Measurements from ENCODE around the gene MTUS2. TPM values are rescaled to one million over a fixed set of nuclear protein-coding genes. Genes with fewer than 3 reads are reported as not detected.

MTUS2 gene
- total RNA-seq, 1 experiment from 2014 or later = 0.35 TPM

GRCh38 chr13:29522044-29522685, 702.0 kb downstream of the MTUS2 start:
- Histone ChIP-seq H2AK5ac (ENCODE audit: insufficient read length, low read length) (no peak overlapping the region), H3K4me1 (ENCODE audit: insufficient read depth, low read length) (no peaks in the 10 kb centered on the region), H4K20me1 (ENCODE audit: control insufficient read depth, insufficient read depth, insufficient read length) (peaks cover 3% of the 10 kb centered on the region), H3K27ac (ENCODE audit: insufficient read length, low read depth, low read length) (no peak overlapping the region), H3K9ac (ENCODE audit: extremely low read depth, insufficient read length, low read length) (no peak overlapping the region), H3K23me2 (ENCODE audit: insufficient read length, low read depth, low read length, poor library complexity, severe bottlenecking) (no peaks in the 10 kb centered on the region), H3K14ac (ENCODE audit: insufficient read depth, low read length) (no peak overlapping the region), H4K5ac (ENCODE audit: insufficient read length, low read depth, low read length) (no peak overlapping the region), H2BK15ac (ENCODE audit: low read depth, low read length) (no peak overlapping the region), H3K18ac (ENCODE audit: insufficient read length, low read depth, low read length) (no peak overlapping the region), H3K4me2 (ENCODE audit: insufficient read depth, insufficient read length, low read length) (no peak overlapping the region), H3K9me3 (ENCODE audit: control insufficient read depth, low read depth, low read length) (no peaks in the 10 kb centered on the region), H2BK5ac (ENCODE audit: insufficient read length, low read length) (no peak overlapping the region), H3K27me3 (ENCODE audit: insufficient read depth, low read length) (no peaks in the 10 kb centered on the region), H3K79me2 (ENCODE audit: insufficient read depth, low read length) (no peaks in the 10 kb centered on the region), H3T11ph (ENCODE audit: low read length) (no peak overlapping the region), H2BK20ac (ENCODE audit: low read depth, low read length, poor library complexity, severe bottlenecking) (no peak overlapping the region), H4K8ac (replicated peaks; ENCODE audit: insufficient read length, low read depth, low read length) (no peak overlapping the region), H3K56ac (ENCODE audit: insufficient read length, low read depth, low read length) (no peak overlapping the region), H3K79me1 (ENCODE audit: insufficient read depth, low read depth, low read length, poor library complexity, severe bottlenecking) (peaks cover 4% of the 10 kb centered on the region), H2AFZ (ENCODE audit: low read length) (no peak overlapping the region), H4K91ac (ENCODE audit: insufficient read length, low read depth, low read length) (no peak overlapping the region), H2BK12ac (ENCODE audit: insufficient read length, low read depth, low read length) (no peak overlapping the region), H2BK120ac (ENCODE audit: low read depth, low read length, poor library complexity, severe bottlenecking) (no peak overlapping the region), H3K4ac (ENCODE audit: low read depth, low read length) (no peak overlapping the region), H3K23ac (ENCODE audit: insufficient read length, low read depth, low read length) (no peak overlapping the region)
- H3K4me3 Mint-ChIP-seq = no peak overlapping the region
- H3K27ac Mint-ChIP-seq = no peak overlapping the region
- H3K36me3 Mint-ChIP-seq (ENCODE audit: insufficient read depth in 1 of 3, low read depth in 3 of 3) = peaks cover 50 to 86% (median 74%) of the 10 kb centered on the region in 3 experiments; a peak in 6 of 7 replicates
- H3K9me3 Mint-ChIP-seq = no peaks in the 10 kb centered on the region
- DNase-seq = no peak
- whole genome bisulfite sequencing (ENCODE audit: extremely low coverage, insufficient read length, low lambda C conversion rate) = no CpG with 5 or more reads among the region's 16 CpGs
- TF ChIP-seq CTCF (conservative IDR thresholded peaks at IDR 0.05) = no peak
- no peaks in the 10 kb centered on the region for H3K27me3 Mint-ChIP-seq (ENCODE audit: low read depth)
- peaks cover 0 to 6% of the 10 kb centered on the region in 2 experiments; a peak in 2 of 4 replicates for H3K4me1 Mint-ChIP-seq

Data from H9 (cell line).